Suppressor macrophage treated with lipopolysaccharide for 1 hour (primary cell): Measurements from ENCODE around the gene PNLDC1.

Experiments
- DNase-seq, 3 donors: peaks; one replicate each; pipeline ENCODE4 v3.0.0-alpha.2; 2020 to 2022

Gene PNLDC1

GRCh38 chr6:159852877-159853276 lies 52.8 kb downstream of the PNLDC1 start:
- DNase-seq, result peak; percentile 48 to 52 (median 49)

- no peak for DNase-seq
These were observed 53.7 kb downstream of the PNLDC1 start for GRCh38 chr6:159853754-159854153.

DNA sequence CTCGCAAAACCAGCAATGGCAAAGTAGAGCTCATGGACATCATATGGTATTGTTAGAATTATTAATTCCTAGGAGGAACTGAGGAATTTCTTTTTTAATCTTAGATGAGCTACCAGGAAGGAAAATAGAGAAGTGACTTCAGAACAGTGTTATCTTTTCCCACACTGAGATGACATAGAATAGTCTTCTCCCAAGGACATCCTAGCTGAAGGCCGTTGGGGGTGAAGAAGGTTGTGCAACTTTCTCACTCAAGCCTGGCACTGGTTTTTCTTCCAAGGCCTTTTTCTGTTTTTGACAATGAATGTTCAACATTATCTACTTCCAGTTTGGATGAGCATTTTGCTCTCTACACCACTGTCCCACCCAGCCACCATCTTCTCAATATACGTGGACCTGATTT lies 54.9 kb downstream of the PNLDC1 start:
- peak; percentile 61 to 79 (median 61) for DNase-seq

GRCh38 chr6:159858259-159858658 lies 58.2 kb downstream of the PNLDC1 start:
- DNase-seq, result no peak

DNA sequence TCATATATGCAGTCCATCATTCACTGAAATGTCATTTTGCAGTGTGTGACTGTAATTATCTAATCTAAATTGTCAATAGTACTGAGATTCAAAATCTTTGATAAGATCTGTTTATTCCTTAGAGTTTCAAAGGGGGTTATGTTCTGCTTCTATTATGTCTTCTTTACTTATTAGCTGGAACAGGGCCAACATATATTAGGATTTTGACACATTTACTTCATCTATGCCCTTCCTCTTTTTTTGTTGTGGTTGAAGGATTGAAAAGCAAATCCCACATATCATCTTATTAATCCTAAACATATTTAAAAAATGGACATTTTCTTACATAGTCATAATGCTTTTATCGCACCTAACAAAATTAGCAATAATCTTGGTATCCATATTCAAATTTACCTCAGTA lies 60.4 kb downstream of the PNLDC1 start:
- DNase-seq, result no peak

DNA sequence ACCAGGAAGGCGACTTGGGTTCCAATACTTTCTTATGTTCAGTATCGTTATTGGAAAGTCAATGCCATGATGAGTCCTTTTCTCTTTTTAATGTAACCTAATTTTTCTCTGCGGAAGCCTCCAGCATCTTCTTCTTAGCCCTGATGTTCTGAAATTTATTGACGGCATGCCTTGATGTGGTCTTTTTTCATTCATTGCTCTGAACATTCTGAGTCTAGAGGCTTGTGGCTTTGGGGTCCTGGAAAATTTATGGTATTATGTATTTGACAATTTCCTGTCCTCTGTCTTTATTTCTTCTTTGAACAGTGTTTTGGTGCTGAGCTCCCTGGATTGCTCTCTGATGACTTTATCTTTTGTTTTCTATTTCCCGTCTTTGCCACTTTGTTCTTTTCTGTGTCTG lies 62.0 kb downstream of the PNLDC1 start:
- no peak for DNase-seq

GRCh38 chr6:159863341-159863740 lies 63.3 kb downstream of the PNLDC1 start:
- peak; percentile 69 to 73 (median 72) for DNase-seq

DNA sequence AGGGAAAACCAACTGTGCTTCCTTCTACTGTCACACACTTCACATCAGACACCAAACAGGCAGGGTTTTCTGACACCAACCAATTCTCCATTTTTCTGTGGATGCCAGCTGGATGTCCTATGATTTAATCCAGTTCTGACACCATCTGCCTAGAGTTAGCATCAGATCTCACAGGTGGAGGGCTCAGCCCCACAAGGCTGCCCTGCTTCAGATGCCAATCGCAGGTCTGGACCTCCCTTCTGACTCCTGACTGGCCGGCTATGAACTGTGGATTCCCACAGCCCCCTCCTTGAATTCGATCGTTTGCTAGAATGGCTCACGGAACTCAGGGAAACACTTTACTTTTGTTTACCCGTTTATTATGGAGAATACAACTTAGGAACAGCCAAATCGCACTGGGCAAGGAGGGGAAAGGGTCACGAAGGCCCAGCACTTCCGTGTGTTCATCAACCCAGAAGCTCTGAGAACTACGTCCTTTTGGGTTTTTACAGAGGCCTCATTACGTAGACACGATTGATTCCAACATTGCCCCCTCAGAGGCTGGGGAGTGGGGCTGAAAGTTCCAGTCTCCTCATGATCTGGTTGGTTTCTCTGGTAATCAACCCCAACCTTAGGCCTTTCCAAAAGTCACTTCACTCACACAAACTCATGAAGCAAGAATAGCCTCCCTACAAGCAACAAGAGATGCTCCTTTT lies 65.3 kb downstream of the PNLDC1 start:
- DNase-seq, result no peak

GRCh38 chr6:159866286-159867247 lies 66.5 kb downstream of the PNLDC1 start:
- DNase-seq, result no peak
